ENCODE results near the gene IL15.

IL15 gene

DNA sequence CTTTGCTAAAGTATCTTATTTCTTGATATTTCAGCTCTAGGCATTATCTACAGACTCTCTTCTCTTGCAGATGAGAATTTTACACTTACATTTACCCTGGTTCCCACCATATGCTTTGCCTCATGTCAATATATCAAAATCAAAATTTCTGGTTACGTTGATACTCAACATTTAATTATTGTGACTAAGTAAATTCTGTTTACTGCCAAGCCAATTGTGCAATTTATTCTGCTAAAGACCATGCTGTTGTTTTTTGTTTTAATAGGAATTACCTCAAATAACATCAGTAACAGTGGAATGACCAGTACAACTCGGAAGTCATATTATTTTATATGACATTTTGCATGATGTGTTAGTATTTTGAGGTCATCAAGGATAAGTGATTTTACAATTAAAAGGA lies 125.5 kb downstream of the IL15 start:
- Histone ChIP-seq H3K4me1 (ENCODE audit: control extremely low read depth in 1 of 4, control insufficient read depth in 4 of 4, insufficient read depth in 4 of 4, low read length in 3 of 4) (peaks cover 0 to 6% (median 3%) of the 10 kb centered on the region in 4 experiments), H3K36me3 (ENCODE audit: control insufficient read depth in 4 of 4, insufficient read depth in 4 of 4, low read length in 3 of 4) (no peaks in the 10 kb centered on the region), H3K9me3 (ENCODE audit: control extremely low read depth in 1 of 5, control insufficient read depth in 4 of 5, insufficient read depth in 2 of 5, low read depth in 1 of 5, low read length in 4 of 5) (no peaks in the 10 kb centered on the region), H3K27me3 (replicated peaks in 2 of 5; ENCODE audit: control insufficient read depth in 4 of 5, insufficient read depth in 5 of 5, low read length in 4 of 5) (no peaks in the 10 kb centered on the region), H3K27ac (ENCODE audit: insufficient read depth in 1 of 2, low read depth in 1 of 2, low read length in 2 of 2, poor library complexity in 1 of 2, severe bottlenecking in 2 of 2) (no peak overlapping the region), H3K4me3 (ENCODE audit: control insufficient read depth in 1 of 7, extremely low read depth in 1 of 7, insufficient read depth in 4 of 7, low read depth in 2 of 7, low read length in 6 of 7) (no peak overlapping the region)
- WGBS (ENCODE audit: insufficient coverage): no CpG with 5 or more reads among the region's 2 CpGs
- DNase-seq: no peak
- ChIA-PET CTCF (no interaction called here), POLR2A (no interaction called here)

DNA sequence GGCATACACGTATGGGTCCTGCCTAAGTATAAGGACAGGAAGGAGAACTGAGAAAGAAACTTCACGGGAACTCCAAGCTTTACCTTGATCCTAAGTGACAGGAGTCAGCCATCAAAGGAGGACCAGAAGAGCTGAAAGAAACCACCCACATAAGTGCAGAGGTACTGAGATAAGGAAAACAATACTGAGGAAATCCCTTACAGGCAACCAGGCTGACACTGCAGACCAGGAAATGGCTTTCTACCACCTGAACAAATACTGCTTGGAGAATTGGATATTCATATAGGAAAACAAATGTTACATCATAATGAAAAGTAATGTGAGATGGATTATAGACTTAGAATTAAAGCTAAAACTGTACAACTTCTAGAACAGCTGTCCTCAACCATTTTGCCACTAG lies 127.0 kb downstream of the IL15 start:
- H3K9me3 ChIP-seq (ENCODE audit: control extremely low read depth in 1 of 5, control insufficient read depth in 4 of 5, insufficient read depth in 2 of 5, low read depth in 1 of 5, low read length in 4 of 5): no peaks in the 10 kb centered on the region
- H3K27ac ChIP-seq (ENCODE audit: insufficient read depth in 1 of 2, low read depth in 1 of 2, low read length in 2 of 2, poor library complexity in 1 of 2, severe bottlenecking in 2 of 2): no peak overlapping the region
- CTCF ChIA-PET: no interaction called here
- POLR2A ChIA-PET: no interaction called here
- H3K4me1 ChIP-seq (ENCODE audit: control extremely low read depth in 1 of 4, control insufficient read depth in 4 of 4, insufficient read depth in 4 of 4, low read length in 3 of 4): peaks cover 0 to 6% (median 3%) of the 10 kb centered on the region in 4 experiments
- H3K4me3 ChIP-seq (ENCODE audit: control insufficient read depth in 1 of 7, extremely low read depth in 1 of 7, insufficient read depth in 4 of 7, low read depth in 2 of 7, low read length in 6 of 7): no peak overlapping the region
- no peaks in the 10 kb centered on the region for H3K27me3 ChIP-seq (replicated peaks in 2 of 5; ENCODE audit: control insufficient read depth in 4 of 5, insufficient read depth in 5 of 5, low read length in 4 of 5)
- 92% methylated on average over 2 of the region's 2 CpGs for WGBS (ENCODE audit: insufficient coverage)
- no peak for DNase-seq
- no peaks in the 10 kb centered on the region for H3K36me3 ChIP-seq (ENCODE audit: control insufficient read depth in 4 of 4, insufficient read depth in 4 of 4, low read length in 3 of 4)

GRCh38 chr4:141768954-141769353 lies 132.6 kb downstream of the IL15 start:
- CTCF ChIA-PET: no interaction called here
- no peaks in the 10 kb centered on the region for H3K36me3 ChIP-seq (ENCODE audit: control insufficient read depth in 4 of 4, insufficient read depth in 4 of 4, low read length in 3 of 4)
- POLR2A ChIA-PET: interaction anchor here (0.7 kb wide), 1 partner anchor 191 kb away, joined by 3 read pairs; no protein-coding TSS in a partner anchor
- H3K4me1 ChIP-seq (ENCODE audit: control extremely low read depth in 1 of 4, control insufficient read depth in 4 of 4, insufficient read depth in 4 of 4, low read length in 3 of 4): peaks cover 0 to 13% (median 8%) of the 10 kb centered on the region in 4 experiments
- 90% methylated on average over 1 of the region's 4 CpGs for WGBS (ENCODE audit: insufficient coverage)
- no peaks in the 10 kb centered on the region for H3K27me3 ChIP-seq (replicated peaks in 2 of 5; ENCODE audit: control insufficient read depth in 4 of 5, insufficient read depth in 5 of 5, low read length in 4 of 5)
- no peaks in the 10 kb centered on the region for H3K9me3 ChIP-seq (ENCODE audit: control extremely low read depth in 1 of 5, control insufficient read depth in 4 of 5, insufficient read depth in 2 of 5, low read depth in 1 of 5, low read length in 4 of 5)
- H3K27ac ChIP-seq (ENCODE audit: insufficient read depth in 1 of 2, low read depth in 1 of 2, low read length in 2 of 2, poor library complexity in 1 of 2, severe bottlenecking in 2 of 2): no peak overlapping the region
- DNase-seq: peak in 2 of 3 donors; percentile 52 to 66
- no peak overlapping the region for H3K4me3 ChIP-seq (ENCODE audit: control insufficient read depth in 1 of 7, extremely low read depth in 1 of 7, insufficient read depth in 4 of 7, low read depth in 2 of 7, low read length in 6 of 7)

DNA sequence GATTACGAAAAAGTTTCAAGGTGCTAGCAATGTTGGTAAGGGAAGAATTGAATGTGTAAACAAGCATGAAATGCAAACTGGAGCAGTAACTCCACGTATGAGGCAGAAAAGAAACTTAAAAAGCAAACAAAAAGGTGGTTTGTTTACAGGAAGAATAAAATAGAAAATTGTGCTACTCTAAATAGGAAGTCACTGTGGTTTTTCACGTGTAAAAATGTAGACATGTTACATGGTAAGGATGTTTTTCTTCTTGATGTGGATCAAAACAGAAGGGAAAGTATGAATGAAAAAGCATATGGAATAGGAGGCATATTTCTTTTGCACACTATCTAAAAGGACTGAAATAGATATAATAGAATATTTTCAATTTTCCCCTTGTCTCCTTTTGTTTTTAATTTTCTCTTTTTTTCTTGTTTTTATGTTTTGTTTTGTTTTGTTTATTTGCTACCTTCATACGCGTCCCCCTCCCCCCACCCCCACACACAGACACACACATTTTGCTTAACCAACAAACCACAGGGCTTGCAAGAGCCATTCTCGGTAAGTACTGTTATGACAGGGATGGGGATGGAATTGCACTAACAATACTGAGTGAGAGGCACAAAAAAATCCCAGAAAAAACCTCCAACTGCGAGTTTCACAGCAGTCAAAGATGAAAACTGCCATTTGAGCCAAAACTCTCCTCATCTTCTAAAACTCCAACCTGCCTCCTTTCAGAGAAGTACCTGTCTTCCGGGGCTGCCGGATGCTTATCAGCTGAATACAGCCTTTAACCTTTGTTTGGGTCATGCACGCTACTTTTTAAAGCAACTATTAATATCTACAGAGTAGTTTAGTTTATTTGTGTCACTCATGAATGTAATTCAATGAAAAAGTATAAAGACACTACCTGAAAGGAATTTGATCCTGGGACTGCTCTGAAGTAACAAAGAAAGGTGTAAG lies 135.8 kb downstream of the IL15 start:
- H3K27me3 ChIP-seq (replicated peaks in 2 of 5; ENCODE audit: control insufficient read depth in 4 of 5, insufficient read depth in 5 of 5, low read length in 4 of 5): no peaks in the 10 kb centered on the region
- peak overlapping the region in 1 of 7 experiments; percentile 28 for H3K4me3 ChIP-seq (ENCODE audit: control insufficient read depth in 1 of 7, extremely low read depth in 1 of 7, insufficient read depth in 4 of 7, low read depth in 2 of 7, low read length in 6 of 7)
- H3K36me3 ChIP-seq (ENCODE audit: control insufficient read depth in 4 of 4, insufficient read depth in 4 of 4, low read length in 3 of 4): no peaks in the 10 kb centered on the region
- CTCF ChIA-PET: no interaction called here
- peak in 1 of 3 donors; percentile 16 for DNase-seq
- WGBS (ENCODE audit: insufficient coverage): 75% methylated on average over 2 of the region's 10 CpGs
- no peak overlapping the region for H3K27ac ChIP-seq (ENCODE audit: insufficient read depth in 1 of 2, low read depth in 1 of 2, low read length in 2 of 2, poor library complexity in 1 of 2, severe bottlenecking in 2 of 2)
- POLR2A ChIA-PET: no interaction called here
- H3K9me3 ChIP-seq (ENCODE audit: control extremely low read depth in 1 of 5, control insufficient read depth in 4 of 5, insufficient read depth in 2 of 5, low read depth in 1 of 5, low read length in 4 of 5): peaks cover 0 to 3% (median 0%) of the 10 kb centered on the region in 5 experiments
- peaks cover 0 to 13% (median 8%) of the 10 kb centered on the region in 4 experiments for H3K4me1 ChIP-seq (ENCODE audit: control extremely low read depth in 1 of 4, control insufficient read depth in 4 of 4, insufficient read depth in 4 of 4, low read length in 3 of 4)

- DNase-seq: no peak
- H3K27me3 ChIP-seq (replicated peaks in 2 of 5; ENCODE audit: control insufficient read depth in 4 of 5, insufficient read depth in 5 of 5, low read length in 4 of 5): no peaks in the 10 kb centered on the region
- ChIA-PET CTCF (no interaction called here), POLR2A (no interaction called here)
- H3K9me3 ChIP-seq (ENCODE audit: control extremely low read depth in 1 of 5, control insufficient read depth in 4 of 5, insufficient read depth in 2 of 5, low read depth in 1 of 5, low read length in 4 of 5): peaks cover 0 to 3% (median 0%) of the 10 kb centered on the region in 5 experiments
- no peak overlapping the region for H3K4me3 ChIP-seq (ENCODE audit: control insufficient read depth in 1 of 7, extremely low read depth in 1 of 7, insufficient read depth in 4 of 7, low read depth in 2 of 7, low read length in 6 of 7)
- no peak overlapping the region for H3K27ac ChIP-seq (ENCODE audit: insufficient read depth in 1 of 2, low read depth in 1 of 2, low read length in 2 of 2, poor library complexity in 1 of 2, severe bottlenecking in 2 of 2)
- WGBS (ENCODE audit: insufficient coverage): 90% methylated on average over 2 of the region's 2 CpGs
- H3K4me1 ChIP-seq (ENCODE audit: control extremely low read depth in 1 of 4, control insufficient read depth in 4 of 4, insufficient read depth in 4 of 4, low read length in 3 of 4): peaks cover 0 to 17% (median 9%) of the 10 kb centered on the region in 4 experiments
- no peaks in the 10 kb centered on the region for H3K36me3 ChIP-seq (ENCODE audit: control insufficient read depth in 4 of 4, insufficient read depth in 4 of 4, low read length in 3 of 4)
Observed at GRCh38 chr4:141772838-141773237, 136.5 kb downstream of the IL15 start.

GRCh38 chr4:141782205-141782604 lies 145.8 kb downstream of the IL15 start:
- H3K27me3 ChIP-seq (replicated peaks in 2 of 5; ENCODE audit: control insufficient read depth in 4 of 5, insufficient read depth in 5 of 5, low read length in 4 of 5): no peaks in the 10 kb centered on the region
- no peaks in the 10 kb centered on the region for H3K36me3 ChIP-seq (ENCODE audit: control insufficient read depth in 4 of 4, insufficient read depth in 4 of 4, low read length in 3 of 4)
- no peak overlapping the region for H3K4me3 ChIP-seq (ENCODE audit: control insufficient read depth in 1 of 7, extremely low read depth in 1 of 7, insufficient read depth in 4 of 7, low read depth in 2 of 7, low read length in 6 of 7)
- no peak overlapping the region for H3K27ac ChIP-seq (ENCODE audit: insufficient read depth in 1 of 2, low read depth in 1 of 2, low read length in 2 of 2, poor library complexity in 1 of 2, severe bottlenecking in 2 of 2)
- H3K9me3 ChIP-seq (ENCODE audit: control extremely low read depth in 1 of 5, control insufficient read depth in 4 of 5, insufficient read depth in 2 of 5, low read depth in 1 of 5, low read length in 4 of 5): peaks cover 0 to 3% (median 2%) of the 10 kb centered on the region in 5 experiments
- DNase-seq: no peak
- ChIA-PET CTCF (no interaction called here), POLR2A (no interaction called here)
- H3K4me1 ChIP-seq (ENCODE audit: control extremely low read depth in 1 of 4, control insufficient read depth in 4 of 4, insufficient read depth in 4 of 4, low read length in 3 of 4): peaks cover 0 to 4% (median 1%) of the 10 kb centered on the region in 4 experiments
